Parathyroid adenoma (tissue), 2 donors: ENCODE measurements around the gene PEMT.

Experiments
- H2AFZ ChIP-seq: fragments of 300-600 bp; sonication (generic); one replicate; pipeline ENCODE4 v1.7.0; 2017; ENCODE audit warnings: antibody characterized with exemption, mild to moderate bottlenecking
- H3K27ac ChIP-seq: fragments of 300-600 bp; sonication (generic); one replicate; pipeline ENCODE4 v1.7.0; 2017
- H3K27me3 ChIP-seq: fragments of 300-600 bp; sonication (generic); one replicate; pipeline ENCODE4 v1.7.0; 2017; ENCODE audit warnings: low read length; ENCODE audit not compliant: control insufficient read depth, insufficient read depth
- H3K36me3 ChIP-seq: fragments of 300-600 bp; sonication (generic); one replicate; pipeline ENCODE4 v1.7.0; 2017; ENCODE audit warnings: low read length; ENCODE audit not compliant: control insufficient read depth, insufficient read depth
- H3K4me1 ChIP-seq: fragments of 300-600 bp; sonication (generic); one replicate; pipeline ENCODE4 v1.7.0; 2017; ENCODE audit warnings: control low read depth
- H3K4me2 ChIP-seq: fragments of 300-600 bp; sonication (generic); one replicate; pipeline ENCODE4 v1.7.0; 2017; ENCODE audit warnings: low read length
- H3K4me3 ChIP-seq: fragments of 300-600 bp; sonication (generic); one replicate; pipeline ENCODE4 v1.7.0; 2017; ENCODE audit warnings: low read depth, low read length
- H3K79me2 ChIP-seq: fragments of 300-600 bp; sonication (generic); one replicate; pipeline ENCODE4 v1.7.0; 2017; ENCODE audit warnings: control low read depth
- H3K9ac ChIP-seq: fragments of 300-600 bp; sonication (generic); one replicate; pipeline ENCODE4 v1.7.0; 2017; ENCODE audit warnings: mild to moderate bottlenecking
- H3K9me3 ChIP-seq: fragments of 300-600 bp; sonication (generic); one replicate; pipeline ENCODE4 v1.7.0; 2017; ENCODE audit warnings: low read length; ENCODE audit not compliant: control insufficient read depth
- TF ChIP-seq, protein P1 (sequence below): fragments of 300-600 bp; sonication (generic); IDR thresholded peaks from one replicate; pipeline ENCODE4 v1.7.0; 2017; ENCODE audit warnings: antibody characterized with exemption, mild to moderate bottlenecking
- donor health status: primary hyperparathyroidism.

PEMT gene

DNA sequence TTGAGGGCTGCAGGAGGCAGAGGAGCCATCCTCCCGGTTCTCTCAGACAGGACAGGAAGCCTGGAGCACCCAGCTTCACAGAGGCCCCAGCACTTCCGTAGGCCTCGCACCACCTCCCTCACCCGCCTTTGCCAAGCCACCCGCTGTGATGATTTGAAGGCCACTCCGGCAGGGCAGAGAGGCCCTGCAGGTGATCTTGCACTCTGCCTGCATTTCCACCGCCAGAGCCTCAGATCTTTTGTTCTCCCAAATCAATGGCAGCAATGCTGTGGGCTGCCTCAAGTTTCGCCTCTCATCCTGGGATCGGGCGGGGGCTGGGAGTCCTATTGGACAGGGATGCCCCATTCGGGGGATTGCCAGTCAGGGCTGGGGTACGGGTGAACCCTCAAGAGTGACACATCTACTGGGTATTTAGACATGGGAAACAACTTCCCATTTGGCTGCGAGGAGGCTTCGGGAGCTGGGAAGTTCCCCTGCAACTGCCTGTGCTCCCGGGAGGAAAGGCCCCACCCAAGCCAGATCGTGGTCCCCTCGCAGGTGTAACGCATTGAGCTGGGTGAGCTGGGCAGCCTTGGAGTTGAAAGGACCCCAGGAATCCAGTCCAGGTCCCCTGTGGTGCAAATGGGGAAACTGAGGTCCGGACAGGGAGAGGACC is 34.8 kb upstream of the PEMT start:
- Histone ChIP-seq H3K79me2 (no peaks in the 10 kb centered on the region), H2AFZ (no peak overlapping the region), H3K9ac (no peak overlapping the region), H3K9me3 (no peaks in the 10 kb centered on the region), H3K4me2 (no peak overlapping the region), H3K27me3 (no peaks in the 10 kb centered on the region), H3K27ac (no peak overlapping the region), H3K4me1 (no peaks in the 10 kb centered on the region), H3K4me3 (no peak overlapping the region), H3K36me3 (no peaks in the 10 kb centered on the region)
- TF ChIP-seq, protein P1, sequence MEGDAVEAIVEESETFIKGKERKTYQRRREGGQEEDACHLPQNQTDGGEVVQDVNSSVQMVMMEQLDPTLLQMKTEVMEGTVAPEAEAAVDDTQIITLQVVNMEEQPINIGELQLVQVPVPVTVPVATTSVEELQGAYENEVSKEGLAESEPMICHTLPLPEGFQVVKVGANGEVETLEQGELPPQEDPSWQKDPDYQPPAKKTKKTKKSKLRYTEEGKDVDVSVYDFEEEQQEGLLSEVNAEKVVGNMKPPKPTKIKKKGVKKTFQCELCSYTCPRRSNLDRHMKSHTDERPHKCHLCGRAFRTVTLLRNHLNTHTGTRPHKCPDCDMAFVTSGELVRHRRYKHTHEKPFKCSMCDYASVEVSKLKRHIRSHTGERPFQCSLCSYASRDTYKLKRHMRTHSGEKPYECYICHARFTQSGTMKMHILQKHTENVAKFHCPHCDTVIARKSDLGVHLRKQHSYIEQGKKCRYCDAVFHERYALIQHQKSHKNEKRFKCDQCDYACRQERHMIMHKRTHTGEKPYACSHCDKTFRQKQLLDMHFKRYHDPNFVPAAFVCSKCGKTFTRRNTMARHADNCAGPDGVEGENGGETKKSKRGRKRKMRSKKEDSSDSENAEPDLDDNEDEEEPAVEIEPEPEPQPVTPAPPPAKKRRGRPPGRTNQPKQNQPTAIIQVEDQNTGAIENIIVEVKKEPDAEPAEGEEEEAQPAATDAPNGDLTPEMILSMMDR = no peak

DNA sequence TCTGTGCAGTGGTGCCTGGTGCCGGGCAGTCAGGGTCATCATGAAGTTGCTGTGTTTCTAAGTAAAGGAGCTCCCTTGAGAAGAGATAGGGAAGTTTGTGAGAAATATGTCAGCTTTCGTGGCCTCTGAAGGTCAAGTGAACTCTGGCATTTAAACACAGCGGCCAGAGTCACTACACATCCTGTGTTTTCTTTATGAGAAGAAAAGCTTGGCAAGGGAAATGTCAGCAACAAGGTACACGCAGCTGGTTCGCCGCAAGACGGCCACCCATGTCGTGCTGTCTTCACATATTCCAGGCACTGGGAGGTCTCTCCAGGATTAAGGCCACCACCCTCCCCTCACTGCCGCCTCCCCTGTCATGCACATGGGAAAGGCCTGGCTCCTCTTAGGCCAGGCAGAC is 33.2 kb upstream of the PEMT start:
- H3K9ac ChIP-seq = no peak overlapping the region
- H3K9me3 ChIP-seq = no peaks in the 10 kb centered on the region
- H2AFZ ChIP-seq = no peak overlapping the region
- no peaks in the 10 kb centered on the region for H3K79me2 ChIP-seq
- H3K4me3 ChIP-seq = no peak overlapping the region
- no peak overlapping the region for H3K27ac ChIP-seq
- H3K27me3 ChIP-seq = no peaks in the 10 kb centered on the region
- H3K4me2 ChIP-seq = no peak overlapping the region
- H3K36me3 ChIP-seq = no peaks in the 10 kb centered on the region
- TF ChIP-seq, protein P1 = no peak
- no peaks in the 10 kb centered on the region for H3K4me1 ChIP-seq

DNA sequence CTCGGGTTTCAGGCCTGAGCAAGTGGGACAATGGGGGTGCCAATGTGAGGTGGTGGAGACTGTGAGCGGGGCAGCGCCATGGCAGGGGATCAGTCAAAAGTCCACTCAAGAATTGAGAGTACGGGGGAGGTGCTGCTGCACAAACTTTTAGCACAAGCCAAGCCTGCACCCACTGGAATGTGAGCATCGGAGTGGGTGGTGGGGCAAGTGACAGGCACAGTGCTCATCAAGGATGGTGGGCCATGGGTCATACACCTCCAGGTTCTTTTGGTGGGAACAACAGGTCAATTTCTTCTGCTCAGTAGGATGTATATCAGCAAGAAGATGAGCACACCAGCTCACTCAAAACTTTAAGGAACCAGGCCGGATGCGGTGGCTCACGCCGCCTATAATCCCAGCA is 32.4 kb upstream of the PEMT start:
- no peaks in the 10 kb centered on the region for H3K9me3 ChIP-seq
- H3K36me3 ChIP-seq = no peaks in the 10 kb centered on the region
- H3K4me2 ChIP-seq = no peak overlapping the region
- H3K4me1 ChIP-seq = no peaks in the 10 kb centered on the region
- no peak overlapping the region for H3K27ac ChIP-seq
- H3K79me2 ChIP-seq = no peaks in the 10 kb centered on the region
- H3K27me3 ChIP-seq = no peaks in the 10 kb centered on the region
- no peak overlapping the region for H3K9ac ChIP-seq
- TF ChIP-seq, protein P1 = no peak
- no peak overlapping the region for H2AFZ ChIP-seq
- no peak overlapping the region for H3K4me3 ChIP-seq

DNA sequence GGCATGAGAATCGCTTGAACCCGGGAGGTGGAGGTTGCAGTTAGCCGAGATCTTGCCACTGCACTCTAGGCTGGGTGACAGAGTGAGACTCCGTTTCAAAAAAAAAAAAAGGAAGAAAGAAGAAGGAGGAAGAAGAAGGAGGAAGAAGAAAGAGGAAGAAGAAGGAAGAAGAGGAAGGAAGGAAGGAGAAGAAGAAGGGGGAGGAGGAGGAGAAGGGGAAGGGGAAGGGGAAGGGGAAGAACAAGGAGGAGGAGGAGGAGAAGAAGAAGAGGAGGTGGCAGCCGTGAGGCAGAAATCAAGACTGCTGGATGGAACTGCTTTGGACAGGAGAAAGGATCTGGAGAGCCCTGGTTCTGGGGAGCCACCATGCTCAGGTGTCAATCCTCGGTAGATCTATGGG is 29.7 kb upstream of the PEMT start:
- H3K27me3 ChIP-seq = no peaks in the 10 kb centered on the region
- TF ChIP-seq, protein P1 = no peak
- H3K9ac ChIP-seq = no peak overlapping the region
- H3K79me2 ChIP-seq = no peaks in the 10 kb centered on the region
- H3K4me1 ChIP-seq = no peaks in the 10 kb centered on the region
- H3K27ac ChIP-seq = no peak overlapping the region
- no peak overlapping the region for H3K4me3 ChIP-seq
- H3K36me3 ChIP-seq = no peaks in the 10 kb centered on the region
- no peak overlapping the region for H3K4me2 ChIP-seq
- H3K9me3 ChIP-seq = no peaks in the 10 kb centered on the region
- no peak overlapping the region for H2AFZ ChIP-seq

DNA sequence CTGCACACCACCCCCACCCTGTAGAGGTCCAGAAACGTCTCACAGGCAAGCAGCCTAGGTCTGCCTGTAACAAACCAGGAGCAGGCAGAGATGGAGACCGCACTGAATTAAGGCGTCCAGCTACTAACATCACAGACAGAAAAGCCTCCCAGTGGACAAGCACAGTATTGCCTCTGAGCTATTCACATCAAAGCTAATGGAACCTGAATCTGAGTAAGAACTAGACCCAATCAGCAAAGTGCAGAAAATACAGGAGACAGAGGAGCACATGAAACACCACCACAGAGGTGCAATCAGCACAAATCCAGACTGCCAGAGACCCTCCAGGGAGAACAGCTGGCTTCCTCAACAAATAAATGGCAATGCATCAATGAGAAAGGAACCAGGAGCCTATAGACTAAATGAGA is 22.2 kb upstream of the PEMT start:
- H3K27ac ChIP-seq = no peak overlapping the region
- no peaks in the 10 kb centered on the region for H3K79me2 ChIP-seq
- H3K4me3 ChIP-seq = no peak overlapping the region
- TF ChIP-seq, protein P1 = peak; percentile 67
- H3K9ac ChIP-seq = no peak overlapping the region
- H2AFZ ChIP-seq = peak overlapping the region; percentile 59
- no peak overlapping the region for H3K4me2 ChIP-seq
- H3K4me1 ChIP-seq = no peaks in the 10 kb centered on the region
- no peaks in the 10 kb centered on the region for H3K27me3 ChIP-seq
- H3K36me3 ChIP-seq = no peaks in the 10 kb centered on the region
- H3K9me3 ChIP-seq = no peaks in the 10 kb centered on the region
